GM23338 (cell line): ENCODE data around the gene GPR162. TPM values are rescaled to one million over a fixed set of nuclear protein-coding genes. Genes with fewer than 3 reads are reported as not detected.

Experiments used
- ATAC-seq: fragments of 200-7000 bp; cut with Tn5 transposase; 3 replicates; pipeline ENCODE4 v1.9.1; 2020
- DNase-seq: peaks from one replicate; pipeline ENCODE4 v3.0.0-alpha.2; 2015; ENCODE audit warnings: low spot score
- H2AFZ ChIP-seq: fragments of 200-600 bp; sonication (generic); 2 replicates; pipeline ENCODE4 v1.8.0; 2016; ENCODE audit warnings: antibody characterized with exemption, mild to moderate bottlenecking, moderate library complexity
- H3F3A ChIP-seq: fragments of 200-600 bp; sonication (generic); replicated peaks from 2 replicates; pipeline ENCODE4 v1.8.0; 2017; ENCODE audit warnings: antibody characterized with exemption, mixed run types, low read depth
- H3K27ac ChIP-seq: fragments of 200-600 bp; sonication (generic); 2 replicates; pipeline ENCODE4 v1.6.1; 2016; ENCODE audit warnings: low read depth
- H3K27me3 ChIP-seq: fragments of 200-600 bp; sonication (generic); 2 replicates; pipeline ENCODE4 v1.8.0; 2016; ENCODE audit warnings: mild to moderate bottlenecking, mixed run types, moderate library complexity; ENCODE audit not compliant: insufficient read depth
- H3K36me3 ChIP-seq: fragments of 200-600 bp; sonication (generic); 2 replicates; pipeline ENCODE4 v1.8.0; 2016; ENCODE audit warnings: mild to moderate bottlenecking; ENCODE audit not compliant: insufficient read depth
- H3K4me1 ChIP-seq: fragments of 200-600 bp; sonication (generic); 2 replicates; pipeline ENCODE4 v1.8.0; 2016; ENCODE audit warnings: mild to moderate bottlenecking, moderate library complexity; ENCODE audit not compliant: insufficient read depth
- H3K4me2 ChIP-seq: fragments of 200-600 bp; sonication (generic); 2 replicates; pipeline ENCODE4 v1.7.1; 2017; ENCODE audit warnings: mixed run types
- H3K4me3 ChIP-seq: fragments of 200-600 bp; sonication (generic); 2 replicates; pipeline ENCODE4 v1.6.1; 2016; ENCODE audit warnings: mixed run types
- H3K79me2 ChIP-seq: fragments of 200-600 bp; sonication (generic); replicated peaks from 2 replicates; pipeline ENCODE4 v1.8.0; 2017; ENCODE audit warnings: mild to moderate bottlenecking; ENCODE audit not compliant: insufficient read depth
- H3K9me2 ChIP-seq: fragments of 200-600 bp; sonication (generic); 2 replicates; pipeline ENCODE4 v1.8.0; 2017; ENCODE audit not compliant: insufficient read depth
- H4K20me1 ChIP-seq: fragments of 200-600 bp; sonication (generic); replicated peaks from 2 replicates; pipeline ENCODE4 v1.8.0; 2017; ENCODE audit warnings: mild to moderate bottlenecking; ENCODE audit not compliant: insufficient read depth
- H3K27ac Mint-ChIP-seq: 2 replicates; pipeline ENCODE4 v1.8.0; 2020; ENCODE audit warnings: inconsistent platforms, mild to moderate bottlenecking, moderate library complexity, mixed read lengths
- H3K27me3 Mint-ChIP-seq: 3 replicates; pipeline ENCODE4 v1.8.0; 2022; ENCODE audit warnings: low read depth, mild to moderate bottlenecking, moderate library complexity, mixed read lengths, inconsistent platforms; ENCODE audit not compliant: insufficient read depth, poor library complexity
- H3K36me3 Mint-ChIP-seq: 3 replicates; pipeline ENCODE4 v1.8.0; 2021; ENCODE audit warnings: low read depth, mild to moderate bottlenecking, inconsistent platforms, moderate library complexity, mixed read lengths
- H3K4me1 Mint-ChIP-seq: 3 replicates; pipeline ENCODE4 v1.8.0; 2020; ENCODE audit warnings: mild to moderate bottlenecking, inconsistent platforms, mixed read lengths
- H3K4me3 Mint-ChIP-seq: 3 replicates; pipeline ENCODE4 v1.8.0; 2021; ENCODE audit warnings: moderate library complexity, mild to moderate bottlenecking, inconsistent platforms, mixed read lengths
- H3K9me3 Mint-ChIP-seq: 3 replicates; pipeline ENCODE4 v1.8.0; 2020; ENCODE audit warnings: moderate library complexity, mild to moderate bottlenecking, inconsistent platforms, mixed read lengths
- CREB1 ChIP-seq: fragments of 250-450 bp; sonication (Bioruptor Pico); IDR thresholded peaks from 2 replicates; pipeline ENCODE4 v1.5.0; 2020; ENCODE audit warnings: low read depth, mild to moderate bottlenecking, moderate library complexity
- EZH2 ChIP-seq: fragments of 200-600 bp; sonication (generic); IDR thresholded peaks from one replicate; pipeline ENCODE4 v1.8.0; 2017; ENCODE audit warnings: antibody characterized with exemption, mild to moderate bottlenecking, low read depth; ENCODE audit not compliant: unreplicated experiment
- EZH2phosphoT487 ChIP-seq: fragments of 200-600 bp; sonication (generic); IDR thresholded peaks from one replicate; pipeline ENCODE4 v1.8.1; 2018; ENCODE audit warnings: antibody characterized with exemption; ENCODE audit not compliant: unreplicated experiment
- JUNB ChIP-seq: IDR thresholded peaks from one replicate; pipeline ENCODE4 v1.6.1; 2016; ENCODE audit warnings: antibody characterized with exemption; ENCODE audit not compliant: unreplicated experiment
- NANOG ChIP-seq: IDR thresholded peaks from 2 replicates; pipeline ENCODE4 v1.6.1; 2016; ENCODE audit warnings: antibody characterized with exemption, borderline replicate concordance
- POLR2AphosphoS5 ChIP-seq: IDR thresholded peaks from 2 replicates; pipeline ENCODE4 v1.6.1; 2016; ENCODE audit warnings: antibody characterized with exemption, low read depth
- STAT1 ChIP-seq: IDR thresholded peaks from one replicate; pipeline ENCODE4 v1.6.1; 2016; ENCODE audit warnings: antibody characterized with exemption; ENCODE audit not compliant: unreplicated experiment
- ZNF114 ChIP-seq: fragments of 250-450 bp; sonication (Bioruptor Pico); IDR thresholded peaks from 2 replicates; pipeline ENCODE4 v1.5.0; 2020; ENCODE audit warnings: mild to moderate bottlenecking, moderate library complexity
- ZNF331 ChIP-seq: fragments of 250-450 bp; sonication (Bioruptor Pico); IDR thresholded peaks from 2 replicates; pipeline ENCODE4 v1.5.0; 2020; ENCODE audit warnings: low read depth, mild to moderate bottlenecking, moderate library complexity
- polyA plus RNA-seq: library from polyadenylated mRNA; unstranded; fragments of >200 nt; fragmentation: Nextera tagmentation; extraction: Ambion mirVana; gene quantifications from 2 replicates; pipeline ENCODE4 v1.2.1, GENCODE V29; 2016
- total RNA-seq: library from RNA; depleted of rRNA; stranded (reverse); fragments of >200 nt; shearing (Covaris generic); gene quantifications from 2 replicates; pipeline ENCODE4 v1.2.3, GENCODE V29; 2014
- TF ChIP-seq, protein P1 (sequence below), 2 experiments: fragments of 200-600 bp in 1 of 2; sonication (generic) in 1 of 2; conservative IDR thresholded peaks; 2 replicates each; pipeline versions ENCODE4 v1.5.1 to v1.6.1; 2016 to 2017; ENCODE audit warnings: antibody characterized with exemption in 2 of 2, low read depth in 2 of 2, mild to moderate bottlenecking in 2 of 2, moderate library complexity in 1 of 2
- TF ChIP-seq, protein P2 (sequence below): IDR thresholded peaks from one replicate; pipeline ENCODE4 v1.6.1; 2018; ENCODE audit warnings: antibody characterized with exemption; ENCODE audit not compliant: unreplicated experiment
- TF ChIP-seq, protein P3 (sequence below): IDR thresholded peaks from 2 replicates; pipeline ENCODE4 v1.6.1; 2016; ENCODE audit warnings: antibody characterized with exemption
- TF ChIP-seq, protein P4 (sequence below): fragments of 250-450 bp; sonication (Bioruptor Pico); IDR thresholded peaks from 2 replicates; pipeline ENCODE4 v1.5.0; 2020; ENCODE audit warnings: mild to moderate bottlenecking, moderate library complexity

Gene GPR162
- total and polyA plus RNA-seq, 2 experiments from 2014 or later = 4.7 to 5.0 TPM

DNA sequence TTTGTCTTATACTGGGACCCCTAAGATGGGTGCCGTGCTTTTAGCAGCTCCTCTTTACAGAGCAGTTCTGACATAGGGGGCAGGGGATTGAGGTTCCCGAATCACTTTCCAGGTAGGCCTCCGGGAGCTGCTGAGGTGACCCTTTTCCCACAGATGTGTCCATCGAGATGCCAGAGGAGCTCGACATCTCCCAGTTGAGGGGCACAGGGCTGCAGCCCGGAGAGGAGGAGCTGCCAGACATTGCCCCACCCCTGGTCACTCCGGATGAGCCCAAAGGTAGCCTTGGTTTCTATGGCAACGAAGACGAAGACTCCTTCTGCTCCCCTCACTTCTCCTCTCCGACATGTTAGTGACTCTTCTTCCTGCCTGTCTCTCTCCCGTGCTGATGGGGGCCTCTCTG is 41.4 kb downstream of the GPR162 start:
- Histone ChIP-seq H3K27me3 (no peaks in the 10 kb centered on the region), H3K9me2 (no peaks in the 10 kb centered on the region), H2AFZ (no peak overlapping the region), H3K27ac (no peak overlapping the region), H3K4me3 (no peak overlapping the region), H3K79me2 (peaks cover 7% of the 10 kb centered on the region), H4K20me1 (peaks cover 4% of the 10 kb centered on the region; the same call in 1 of the 2 replicates), H3K4me2 (no peak overlapping the region), H3K36me3 (peaks cover 8% of the 10 kb centered on the region), H3K4me1 (peaks cover 17% of the 10 kb centered on the region), H3F3A (peaks cover 16% of the 10 kb centered on the region)
- Mint-ChIP-seq H3K27me3 (peaks cover 16% of the 10 kb centered on the region), H3K36me3 (peaks cover 73% of the 10 kb centered on the region), H3K27ac (no peak overlapping the region), H3K9me3 (no peaks in the 10 kb centered on the region; the same call in 2 of the 3 replicates), H3K4me3 (peak overlapping the region; percentile 12; the same call in 1 of the 3 replicates), H3K4me1 (peaks cover 14% of the 10 kb centered on the region)
- DNase-seq (no peak), ATAC-seq (no peak)
- TF ChIP-seq EZH2 (no peak), STAT1 (no peak), ZNF114 (CRISPR knock-in tag) (no peak), CREB1 (CRISPR knock-in tag) (no peak), EZH2phosphoT487 (no peak), NANOG (no peak), JUNB (no peak), POLR2AphosphoS5 (no peak), ZNF331 (no peak)
- TF ChIP-seq, protein P1, sequence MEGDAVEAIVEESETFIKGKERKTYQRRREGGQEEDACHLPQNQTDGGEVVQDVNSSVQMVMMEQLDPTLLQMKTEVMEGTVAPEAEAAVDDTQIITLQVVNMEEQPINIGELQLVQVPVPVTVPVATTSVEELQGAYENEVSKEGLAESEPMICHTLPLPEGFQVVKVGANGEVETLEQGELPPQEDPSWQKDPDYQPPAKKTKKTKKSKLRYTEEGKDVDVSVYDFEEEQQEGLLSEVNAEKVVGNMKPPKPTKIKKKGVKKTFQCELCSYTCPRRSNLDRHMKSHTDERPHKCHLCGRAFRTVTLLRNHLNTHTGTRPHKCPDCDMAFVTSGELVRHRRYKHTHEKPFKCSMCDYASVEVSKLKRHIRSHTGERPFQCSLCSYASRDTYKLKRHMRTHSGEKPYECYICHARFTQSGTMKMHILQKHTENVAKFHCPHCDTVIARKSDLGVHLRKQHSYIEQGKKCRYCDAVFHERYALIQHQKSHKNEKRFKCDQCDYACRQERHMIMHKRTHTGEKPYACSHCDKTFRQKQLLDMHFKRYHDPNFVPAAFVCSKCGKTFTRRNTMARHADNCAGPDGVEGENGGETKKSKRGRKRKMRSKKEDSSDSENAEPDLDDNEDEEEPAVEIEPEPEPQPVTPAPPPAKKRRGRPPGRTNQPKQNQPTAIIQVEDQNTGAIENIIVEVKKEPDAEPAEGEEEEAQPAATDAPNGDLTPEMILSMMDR (conservative IDR thresholded peaks at IDR 0.05; ENCODE audit: low read depth in 2 of 2) = no peak
- TF ChIP-seq, protein P2, sequence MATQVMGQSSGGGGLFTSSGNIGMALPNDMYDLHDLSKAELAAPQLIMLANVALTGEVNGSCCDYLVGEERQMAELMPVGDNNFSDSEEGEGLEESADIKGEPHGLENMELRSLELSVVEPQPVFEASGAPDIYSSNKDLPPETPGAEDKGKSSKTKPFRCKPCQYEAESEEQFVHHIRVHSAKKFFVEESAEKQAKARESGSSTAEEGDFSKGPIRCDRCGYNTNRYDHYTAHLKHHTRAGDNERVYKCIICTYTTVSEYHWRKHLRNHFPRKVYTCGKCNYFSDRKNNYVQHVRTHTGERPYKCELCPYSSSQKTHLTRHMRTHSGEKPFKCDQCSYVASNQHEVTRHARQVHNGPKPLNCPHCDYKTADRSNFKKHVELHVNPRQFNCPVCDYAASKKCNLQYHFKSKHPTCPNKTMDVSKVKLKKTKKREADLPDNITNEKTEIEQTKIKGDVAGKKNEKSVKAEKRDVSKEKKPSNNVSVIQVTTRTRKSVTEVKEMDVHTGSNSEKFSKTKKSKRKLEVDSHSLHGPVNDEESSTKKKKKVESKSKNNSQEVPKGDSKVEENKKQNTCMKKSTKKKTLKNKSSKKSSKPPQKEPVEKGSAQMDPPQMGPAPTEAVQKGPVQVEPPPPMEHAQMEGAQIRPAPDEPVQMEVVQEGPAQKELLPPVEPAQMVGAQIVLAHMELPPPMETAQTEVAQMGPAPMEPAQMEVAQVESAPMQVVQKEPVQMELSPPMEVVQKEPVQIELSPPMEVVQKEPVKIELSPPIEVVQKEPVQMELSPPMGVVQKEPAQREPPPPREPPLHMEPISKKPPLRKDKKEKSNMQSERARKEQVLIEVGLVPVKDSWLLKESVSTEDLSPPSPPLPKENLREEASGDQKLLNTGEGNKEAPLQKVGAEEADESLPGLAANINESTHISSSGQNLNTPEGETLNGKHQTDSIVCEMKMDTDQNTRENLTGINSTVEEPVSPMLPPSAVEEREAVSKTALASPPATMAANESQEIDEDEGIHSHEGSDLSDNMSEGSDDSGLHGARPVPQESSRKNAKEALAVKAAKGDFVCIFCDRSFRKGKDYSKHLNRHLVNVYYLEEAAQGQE = no peak
- TF ChIP-seq, protein P3, sequence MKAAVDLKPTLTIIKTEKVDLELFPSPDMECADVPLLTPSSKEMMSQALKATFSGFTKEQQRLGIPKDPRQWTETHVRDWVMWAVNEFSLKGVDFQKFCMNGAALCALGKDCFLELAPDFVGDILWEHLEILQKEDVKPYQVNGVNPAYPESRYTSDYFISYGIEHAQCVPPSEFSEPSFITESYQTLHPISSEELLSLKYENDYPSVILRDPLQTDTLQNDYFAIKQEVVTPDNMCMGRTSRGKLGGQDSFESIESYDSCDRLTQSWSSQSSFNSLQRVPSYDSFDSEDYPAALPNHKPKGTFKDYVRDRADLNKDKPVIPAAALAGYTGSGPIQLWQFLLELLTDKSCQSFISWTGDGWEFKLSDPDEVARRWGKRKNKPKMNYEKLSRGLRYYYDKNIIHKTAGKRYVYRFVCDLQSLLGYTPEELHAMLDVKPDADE = no peak
- TF ChIP-seq, protein P4, sequence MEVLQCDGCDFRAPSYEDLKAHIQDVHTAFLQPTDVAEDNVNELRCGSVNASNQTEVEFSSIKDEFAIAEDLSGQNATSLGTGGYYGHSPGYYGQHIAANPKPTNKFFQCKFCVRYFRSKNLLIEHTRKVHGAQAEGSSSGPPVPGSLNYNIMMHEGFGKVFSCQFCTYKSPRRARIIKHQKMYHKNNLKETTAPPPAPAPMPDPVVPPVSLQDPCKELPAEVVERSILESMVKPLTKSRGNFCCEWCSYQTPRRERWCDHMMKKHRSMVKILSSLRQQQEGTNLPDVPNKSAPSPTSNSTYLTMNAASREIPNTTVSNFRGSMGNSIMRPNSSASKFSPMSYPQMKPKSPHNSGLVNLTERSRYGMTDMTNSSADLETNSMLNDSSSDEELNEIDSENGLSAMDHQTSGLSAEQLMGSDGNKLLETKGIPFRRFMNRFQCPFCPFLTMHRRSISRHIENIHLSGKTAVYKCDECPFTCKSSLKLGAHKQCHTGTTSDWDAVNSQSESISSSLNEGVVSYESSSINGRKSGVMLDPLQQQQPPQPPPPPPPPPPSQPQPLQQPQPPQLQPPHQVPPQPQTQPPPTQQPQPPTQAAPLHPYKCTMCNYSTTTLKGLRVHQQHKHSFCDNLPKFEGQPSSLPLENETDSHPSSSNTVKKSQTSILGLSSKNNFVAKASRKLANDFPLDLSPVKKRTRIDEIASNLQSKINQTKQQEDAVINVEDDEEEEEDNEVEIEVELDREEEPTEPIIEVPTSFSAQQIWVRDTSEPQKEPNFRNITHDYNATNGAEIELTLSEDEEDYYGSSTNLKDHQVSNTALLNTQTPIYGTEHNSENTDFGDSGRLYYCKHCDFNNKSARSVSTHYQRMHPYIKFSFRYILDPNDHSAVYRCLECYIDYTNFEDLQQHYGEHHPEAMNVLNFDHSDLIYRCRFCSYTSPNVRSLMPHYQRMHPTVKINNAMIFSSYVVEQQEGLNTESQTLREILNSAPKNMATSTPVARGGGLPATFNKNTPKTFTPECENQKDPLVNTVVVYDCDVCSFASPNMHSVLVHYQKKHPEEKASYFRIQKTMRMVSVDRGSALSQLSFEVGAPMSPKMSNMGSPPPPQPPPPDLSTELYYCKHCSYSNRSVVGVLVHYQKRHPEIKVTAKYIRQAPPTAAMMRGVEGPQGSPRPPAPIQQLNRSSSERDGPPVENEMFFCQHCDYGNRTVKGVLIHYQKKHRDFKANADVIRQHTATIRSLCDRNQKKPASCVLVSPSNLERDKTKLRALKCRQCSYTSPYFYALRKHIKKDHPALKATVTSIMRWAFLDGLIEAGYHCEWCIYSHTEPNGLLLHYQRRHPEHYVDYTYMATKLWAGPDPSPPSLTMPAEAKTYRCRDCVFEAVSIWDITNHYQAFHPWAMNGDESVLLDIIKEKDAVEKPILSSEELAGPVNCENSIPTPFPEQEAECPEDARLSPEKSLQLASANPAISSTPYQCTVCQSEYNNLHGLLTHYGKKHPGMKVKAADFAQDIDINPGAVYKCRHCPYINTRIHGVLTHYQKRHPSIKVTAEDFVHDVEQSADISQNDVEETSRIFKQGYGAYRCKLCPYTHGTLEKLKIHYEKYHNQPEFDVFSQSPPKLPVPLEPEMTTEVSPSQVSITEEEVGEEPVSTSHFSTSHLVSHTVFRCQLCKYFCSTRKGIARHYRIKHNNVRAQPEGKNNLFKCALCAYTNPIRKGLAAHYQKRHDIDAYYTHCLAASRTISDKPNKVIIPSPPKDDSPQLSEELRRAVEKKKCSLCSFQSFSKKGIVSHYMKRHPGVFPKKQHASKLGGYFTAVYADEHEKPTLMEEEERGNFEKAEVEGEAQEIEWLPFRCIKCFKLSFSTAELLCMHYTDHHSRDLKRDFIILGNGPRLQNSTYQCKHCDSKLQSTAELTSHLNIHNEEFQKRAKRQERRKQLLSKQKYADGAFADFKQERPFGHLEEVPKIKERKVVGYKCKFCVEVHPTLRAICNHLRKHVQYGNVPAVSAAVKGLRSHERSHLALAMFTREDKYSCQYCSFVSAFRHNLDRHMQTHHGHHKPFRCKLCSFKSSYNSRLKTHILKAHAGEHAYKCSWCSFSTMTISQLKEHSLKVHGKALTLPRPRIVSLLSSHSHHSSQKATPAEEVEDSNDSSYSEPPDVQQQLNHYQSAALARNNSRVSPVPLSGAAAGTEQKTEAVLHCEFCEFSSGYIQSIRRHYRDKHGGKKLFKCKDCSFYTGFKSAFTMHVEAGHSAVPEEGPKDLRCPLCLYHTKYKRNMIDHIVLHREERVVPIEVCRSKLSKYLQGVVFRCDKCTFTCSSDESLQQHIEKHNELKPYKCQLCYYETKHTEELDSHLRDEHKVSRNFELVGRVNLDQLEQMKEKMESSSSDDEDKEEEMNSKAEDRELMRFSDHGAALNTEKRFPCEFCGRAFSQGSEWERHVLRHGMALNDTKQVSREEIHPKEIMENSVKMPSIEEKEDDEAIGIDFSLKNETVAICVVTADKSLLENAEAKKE (CRISPR knock-in tag) = no peak
